Activated CD4-positive, CD25-positive, alpha-beta regulatory T cell treated with anti-CD3 and anti-CD28 coated beads, Interleukin-2, amount 50 U/mL, for 16 hours (primary cell): ENCODE results near the gene HIF3A.
"Not testable (repeated sequence)": the region's sequence is repeated elsewhere in the genome, so short reads cannot be mapped to it uniquely, and the experiment has no call there.

Source experiments
- DNase-seq: peaks from one replicate; pipeline ENCODE4 v3.0.0-alpha.2; 2020; ENCODE audit warnings: low read depth, low spot score

Gene HIF3A

DNA sequence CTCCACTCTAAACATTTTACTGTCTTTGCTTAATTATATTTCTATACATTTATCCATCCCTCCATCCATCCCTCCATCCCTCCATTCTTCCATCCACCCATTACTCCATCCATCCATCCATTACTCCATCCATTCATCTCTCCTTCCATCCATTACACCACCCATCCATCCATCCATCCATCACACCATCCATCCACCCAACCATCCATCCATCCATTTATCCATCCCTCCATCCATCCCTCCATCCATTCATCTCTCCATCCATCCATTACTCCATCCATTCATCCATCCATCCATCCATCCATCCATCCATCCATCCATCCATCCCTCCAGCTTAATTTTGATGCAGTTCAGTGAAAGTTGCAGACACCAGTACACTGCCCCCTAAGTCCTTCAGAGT lies 5.0 kb upstream of the HIF3A start:
- no peak for DNase-seq

DNA sequence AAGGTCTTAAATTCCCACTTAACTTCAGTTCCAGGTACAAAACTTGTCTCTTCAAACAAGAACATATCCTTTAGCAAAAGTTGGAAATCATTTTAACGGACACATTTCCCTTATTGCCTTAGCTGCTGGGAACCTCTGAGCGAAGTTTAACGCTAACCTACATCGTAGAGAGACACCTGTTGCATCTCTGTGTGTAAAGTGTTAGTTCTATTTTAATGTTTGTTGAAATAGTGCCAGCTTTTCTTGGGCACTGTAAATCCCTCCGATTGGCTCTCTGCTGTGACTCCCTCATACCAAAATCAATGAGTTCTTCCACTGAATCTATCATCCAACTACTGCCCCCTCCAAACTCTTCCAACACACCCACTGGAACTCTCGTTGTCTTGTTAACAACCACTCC lies 2.3 kb upstream of the HIF3A start:
- no peak for DNase-seq

GRCh38 chr19:46295401-46296201 lies 1.2 kb upstream of the HIF3A start:
- no peak for DNase-seq

DNA sequence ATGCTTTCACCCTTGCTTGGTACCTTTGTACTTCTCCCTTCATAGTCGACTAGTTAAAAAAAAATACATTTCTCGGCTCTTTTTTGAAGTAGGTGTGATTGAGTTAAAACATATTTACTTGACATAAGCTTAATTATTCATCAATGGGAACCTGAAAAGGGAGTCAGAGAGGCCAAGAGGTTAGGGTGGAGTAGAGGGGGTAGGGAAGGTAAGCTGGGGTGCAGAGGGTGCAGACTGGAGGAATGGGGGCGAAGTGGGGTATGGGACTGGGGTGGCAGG lies 701 bp upstream of the HIF3A start:
- DNase-seq: no peak

DNA sequence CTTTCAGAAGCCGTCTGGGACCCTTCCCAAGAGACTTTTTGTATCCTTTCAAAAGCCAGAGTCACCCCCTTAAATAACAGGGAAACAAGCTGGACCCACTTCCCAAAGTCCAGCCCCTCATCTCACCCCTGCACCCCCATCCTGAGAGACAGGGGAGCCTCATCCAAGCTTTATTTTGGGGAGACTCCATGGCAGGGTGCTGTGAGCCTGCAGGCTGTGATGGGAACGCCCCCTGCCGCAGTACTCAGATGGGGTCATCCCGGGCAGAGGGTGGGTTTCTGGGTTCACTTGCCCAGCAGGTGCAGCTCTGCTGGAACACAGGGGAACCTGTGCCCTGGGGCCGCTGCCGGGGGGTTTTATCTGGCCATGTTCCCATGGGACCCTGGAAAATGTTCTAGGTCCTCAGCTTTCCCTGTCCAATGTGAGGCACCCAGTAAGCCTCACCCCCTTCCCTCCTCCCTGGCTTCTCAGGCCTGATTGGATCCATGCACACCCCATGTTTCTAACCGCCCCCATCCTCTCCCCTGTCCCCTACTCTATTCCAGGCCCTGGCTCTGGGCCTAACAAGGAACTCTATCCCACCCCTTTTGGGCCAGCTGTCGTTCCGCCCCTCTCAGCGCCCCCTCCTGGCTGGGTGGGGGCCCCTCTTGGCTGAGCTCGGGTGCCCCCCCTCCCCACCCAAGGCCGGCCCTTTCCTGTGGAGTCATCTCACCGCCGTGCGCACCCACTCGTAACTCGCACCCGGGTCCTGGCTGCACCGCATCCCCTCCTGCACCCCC lies 1.0 kb downstream of the HIF3A start:
- DNase-seq: no peak

DNA sequence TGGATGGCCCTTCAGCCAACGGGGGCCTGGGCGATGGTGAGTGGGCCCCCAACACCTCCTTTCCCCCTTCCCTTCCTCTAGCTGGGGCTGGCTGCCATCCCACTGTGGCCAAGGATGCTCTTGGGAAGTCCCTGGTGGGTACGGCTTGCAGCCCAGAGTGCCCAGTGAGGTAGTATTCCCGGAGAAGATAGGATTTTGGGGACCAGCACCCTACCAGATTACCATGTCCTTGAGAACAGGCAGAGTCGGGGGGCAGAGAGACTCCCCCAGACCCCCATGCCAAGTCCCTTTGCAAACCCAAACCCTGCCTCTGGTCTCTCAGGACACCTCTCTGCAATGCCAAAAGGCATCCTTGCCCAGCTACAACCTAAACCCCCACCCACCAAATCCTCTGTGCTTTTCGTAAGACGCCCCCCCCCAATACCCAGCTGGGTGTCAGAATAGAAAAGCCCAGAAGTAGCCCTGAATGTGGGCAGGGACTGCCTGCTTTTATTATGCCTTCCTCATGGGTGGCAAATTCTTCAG lies 1.7 kb downstream of the HIF3A start:
- no peak for DNase-seq

- no peak for DNase-seq
These were observed 2.2 kb downstream of the HIF3A start for GRCh38 chr19:46299004-46299509.

DNA sequence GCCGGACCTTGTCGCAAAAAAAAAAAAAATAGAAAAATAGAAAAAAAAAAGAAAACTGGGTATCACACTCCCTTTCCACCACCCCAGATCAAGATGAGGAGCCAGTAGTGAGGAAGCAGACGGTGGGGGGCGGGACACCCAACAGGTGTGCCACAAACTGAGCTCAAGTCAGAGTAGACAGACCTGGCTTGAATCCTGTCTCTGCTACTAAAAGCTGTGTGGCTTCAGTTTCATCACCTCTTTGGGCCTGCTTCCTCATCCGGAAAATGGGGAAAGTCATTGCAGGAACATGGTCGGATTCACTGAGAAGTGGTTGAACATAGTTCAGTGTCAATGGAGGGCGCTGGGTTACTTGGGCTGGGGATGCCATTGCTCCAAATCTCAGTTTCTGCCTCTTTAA lies 2.9 kb downstream of the HIF3A start:
- DNase-seq: no peak

DNA sequence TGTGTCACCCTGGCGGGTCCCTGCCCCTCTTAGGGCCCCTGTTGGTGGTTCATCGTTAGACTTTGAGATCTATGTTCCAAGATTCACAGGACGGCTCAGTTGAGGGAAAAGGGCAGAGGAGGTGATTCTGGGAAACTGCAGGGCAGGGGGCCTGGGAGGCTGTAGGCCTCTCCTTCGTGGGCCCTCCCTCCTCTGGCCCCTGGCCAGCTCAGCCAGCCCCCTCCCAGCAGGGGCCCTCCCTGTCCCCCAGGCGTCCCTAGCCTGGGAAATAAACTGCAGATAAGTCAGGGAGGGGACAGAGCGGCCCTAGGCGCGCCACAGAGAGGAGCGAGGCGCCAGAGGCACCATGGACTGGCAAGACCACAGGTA lies 6.5 kb downstream of the HIF3A start:
- DNase-seq: no peak

GRCh38 chr19:46303691-46304397 lies 7.0 kb downstream of the HIF3A start:
- no peak for DNase-seq

DNA sequence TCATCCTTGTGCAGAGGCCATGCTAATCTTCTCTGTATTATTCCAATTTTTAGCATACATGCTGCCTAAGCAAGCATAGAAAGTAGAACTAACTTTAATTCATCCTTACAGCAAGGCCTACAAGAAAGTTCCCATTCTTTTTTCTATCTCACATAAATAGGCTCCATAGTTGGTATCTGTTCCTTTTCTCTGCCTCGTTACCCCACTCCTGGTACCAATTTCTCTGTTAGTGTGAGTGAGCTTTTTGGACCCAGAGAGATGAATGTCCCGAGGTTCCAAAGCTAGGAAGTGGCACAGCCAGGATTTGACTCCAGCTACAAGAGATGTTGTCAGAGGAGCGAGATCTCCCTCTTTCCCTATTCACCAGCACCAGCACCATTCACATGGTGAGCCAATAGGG lies 9.7 kb downstream of the HIF3A start:
- no peak for DNase-seq

DNA sequence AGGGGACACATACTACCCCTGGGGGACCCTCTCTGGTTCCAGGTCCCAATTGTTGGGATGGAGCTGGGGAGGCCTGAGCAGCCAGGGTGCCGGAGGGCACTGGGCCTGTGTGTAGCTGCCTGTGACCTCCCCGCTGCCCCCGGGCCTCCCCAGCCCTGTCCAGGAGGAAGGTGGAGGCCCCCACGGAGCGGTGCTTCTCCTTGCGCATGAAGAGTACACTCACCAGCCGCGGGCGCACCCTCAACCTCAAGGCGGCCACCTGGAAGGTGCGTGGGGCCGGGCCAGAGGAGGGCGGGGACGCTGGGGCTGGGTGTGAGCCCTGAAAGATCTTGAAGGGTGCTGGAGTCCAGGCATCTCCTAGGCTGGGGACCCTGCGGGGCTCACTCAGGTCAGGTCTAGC lies 11.7 kb downstream of the HIF3A start:
- DNase-seq: no peak

- DNase-seq: no peak
These were observed 12.2 kb downstream of the HIF3A start for GRCh38 chr19:46309056-46309455.

- DNase-seq: no peak
These were observed 14.6 kb downstream of the HIF3A start for GRCh38 chr19:46311444-46311843.

GRCh38 chr19:46313540-46314469 lies 17.0 kb downstream of the HIF3A start:
- DNase-seq: not testable (repeated sequence)

DNA sequence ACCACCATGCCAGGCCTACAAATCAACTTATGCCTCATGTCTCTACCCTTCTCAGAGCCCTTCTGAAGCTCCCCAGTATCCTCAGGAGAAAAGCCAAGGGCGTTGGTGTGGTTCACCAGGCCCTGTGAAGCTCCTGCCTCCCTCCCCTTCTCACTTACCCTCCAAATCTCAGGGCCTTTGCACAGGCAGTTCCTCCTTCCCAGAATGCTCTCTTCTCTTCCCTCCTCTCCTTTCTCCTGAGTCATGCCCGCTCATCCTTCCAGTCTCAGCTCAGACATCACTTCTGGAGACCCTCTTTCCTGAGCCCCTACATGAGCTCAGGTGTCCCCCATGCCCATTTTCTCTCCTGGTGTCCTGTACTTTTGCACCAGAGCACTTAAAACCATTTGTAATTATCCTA lies 20.5 kb downstream of the HIF3A start:
- no peak for DNase-seq

DNA sequence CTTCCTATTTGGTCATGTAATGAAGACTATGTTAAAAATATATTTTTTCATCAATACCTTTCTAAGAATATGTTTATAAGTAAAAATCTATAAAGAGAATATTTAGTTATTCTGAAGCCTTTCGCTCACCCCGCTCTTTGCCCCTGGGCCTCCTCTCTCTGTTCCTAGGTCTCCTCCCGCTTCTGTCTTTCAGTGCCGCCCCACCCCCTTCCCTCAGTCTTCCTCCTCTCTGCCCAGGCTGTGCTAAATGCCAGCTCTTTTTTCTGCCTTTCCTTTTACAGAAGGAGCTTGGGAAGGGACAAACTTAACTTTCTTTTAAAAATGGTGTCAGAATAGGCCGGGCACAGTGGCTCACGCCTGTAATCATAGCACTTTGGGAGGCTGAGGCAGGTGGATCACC lies 22.8 kb downstream of the HIF3A start:
- DNase-seq: no peak

DNA sequence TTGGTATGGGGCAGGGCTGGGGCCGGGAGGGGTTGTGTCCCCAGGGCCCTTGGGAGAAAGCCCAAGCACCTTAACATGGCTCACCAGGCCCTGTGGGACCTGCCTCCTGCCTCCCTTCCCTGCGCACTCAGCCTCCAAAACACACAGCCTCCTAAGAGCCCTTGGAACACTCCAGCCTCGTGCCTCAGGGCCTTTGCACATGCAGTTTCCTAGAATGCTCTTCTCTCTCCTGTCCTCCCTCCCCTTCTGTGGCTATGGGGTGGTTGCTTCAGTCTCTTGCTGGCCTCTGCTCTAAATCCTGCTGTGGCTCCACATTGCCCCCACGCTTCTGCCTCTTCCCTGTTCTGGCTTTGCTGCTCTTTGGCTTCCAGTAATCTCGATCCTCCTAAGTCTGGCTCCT lies 23.7 kb downstream of the HIF3A start:
- DNase-seq: no peak

GRCh38 chr19:46321653-46322052 lies 24.8 kb downstream of the HIF3A start:
- DNase-seq: no peak

DNA sequence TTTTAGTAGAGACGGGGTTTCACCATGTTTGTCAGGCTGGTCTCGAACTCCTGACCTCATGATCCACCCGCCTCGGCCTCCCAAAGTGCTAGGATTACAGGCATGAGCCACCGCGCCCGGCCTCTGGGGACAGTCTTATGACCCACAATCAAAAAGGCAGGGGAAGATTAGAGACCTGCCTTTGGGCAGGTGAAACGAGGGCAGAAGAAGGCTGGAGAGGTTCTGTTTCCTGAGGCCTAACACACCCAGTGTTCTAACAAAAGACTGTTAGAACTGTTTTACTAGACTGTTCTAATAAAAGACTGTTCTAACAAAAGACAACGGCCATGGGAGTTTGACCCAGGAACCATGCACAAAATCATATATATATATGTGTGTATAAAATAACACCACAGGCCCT lies 26.4 kb downstream of the HIF3A start:
- not testable (repeated sequence) for DNase-seq

DNA sequence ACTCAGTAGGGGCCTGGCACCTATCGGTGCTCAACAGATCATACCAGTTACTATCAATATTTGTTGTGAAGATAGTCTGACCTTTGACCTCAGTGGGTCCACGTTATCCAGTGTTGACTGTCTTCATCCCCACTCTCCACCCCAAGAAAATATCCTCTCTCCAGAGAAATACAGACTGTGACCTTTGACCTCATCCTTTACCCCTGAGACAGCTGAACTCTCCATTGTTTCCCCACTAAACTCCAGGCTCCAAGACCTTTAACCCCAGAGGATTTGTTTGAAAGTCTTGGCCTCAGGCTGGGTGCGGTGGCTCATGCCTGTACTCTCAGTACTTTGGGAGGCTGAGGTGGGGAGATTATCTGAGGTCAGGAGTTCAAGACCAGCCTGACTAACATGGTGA lies 27.4 kb downstream of the HIF3A start:
- DNase-seq: no peak
